IPS-NIHi11 (cell line): ENCODE measurements around the gene DRGX.

Source experiments
- DNase-seq: peaks from one replicate; pipeline ENCODE4 v3.0.0; 2012; ENCODE audit warnings: mixed read lengths, low spot score

Gene DRGX

GRCh38 chr10:49382226-49382625 is 13.7 kb downstream of the DRGX start:
- DNase-seq, result no peak

DNA sequence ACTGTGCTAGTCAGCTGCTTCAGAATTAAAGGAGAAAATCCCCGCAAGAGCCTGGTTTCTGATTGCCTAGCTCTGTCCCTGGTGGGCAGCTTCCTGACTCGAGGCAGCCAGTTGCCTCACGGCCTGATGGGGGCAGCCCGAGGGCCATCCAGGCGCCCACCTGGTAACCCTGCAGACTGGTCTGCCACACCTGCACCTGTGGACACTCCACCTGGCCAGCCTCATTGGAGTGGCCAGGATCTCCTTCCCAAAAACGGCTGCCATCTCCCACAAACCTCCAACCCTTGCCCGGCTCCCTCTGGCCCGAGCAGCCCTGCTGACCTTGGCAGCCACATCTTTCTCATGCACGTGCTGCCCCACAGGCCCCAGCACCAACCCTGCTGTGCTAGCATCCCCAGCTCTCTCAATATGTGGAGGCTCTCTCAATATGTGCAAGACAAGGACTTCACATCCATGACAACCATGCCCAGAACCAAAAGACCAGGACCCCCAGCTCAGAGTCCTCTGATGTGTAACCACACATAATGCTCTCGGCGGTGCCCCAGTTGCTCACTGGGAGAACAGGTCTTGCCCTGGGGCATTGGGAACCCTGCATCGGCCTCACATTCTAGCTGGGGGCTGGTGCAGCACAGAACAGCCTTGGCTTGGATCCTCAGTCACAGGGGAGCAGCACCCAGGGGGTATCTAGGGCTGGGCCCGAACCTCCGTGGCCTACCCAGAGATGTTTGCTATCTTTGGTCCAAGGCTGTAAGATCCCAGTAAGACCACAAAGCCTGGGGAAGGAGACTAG is 14.6 kb downstream of the DRGX start:
- DNase-seq, result no peak

DNA sequence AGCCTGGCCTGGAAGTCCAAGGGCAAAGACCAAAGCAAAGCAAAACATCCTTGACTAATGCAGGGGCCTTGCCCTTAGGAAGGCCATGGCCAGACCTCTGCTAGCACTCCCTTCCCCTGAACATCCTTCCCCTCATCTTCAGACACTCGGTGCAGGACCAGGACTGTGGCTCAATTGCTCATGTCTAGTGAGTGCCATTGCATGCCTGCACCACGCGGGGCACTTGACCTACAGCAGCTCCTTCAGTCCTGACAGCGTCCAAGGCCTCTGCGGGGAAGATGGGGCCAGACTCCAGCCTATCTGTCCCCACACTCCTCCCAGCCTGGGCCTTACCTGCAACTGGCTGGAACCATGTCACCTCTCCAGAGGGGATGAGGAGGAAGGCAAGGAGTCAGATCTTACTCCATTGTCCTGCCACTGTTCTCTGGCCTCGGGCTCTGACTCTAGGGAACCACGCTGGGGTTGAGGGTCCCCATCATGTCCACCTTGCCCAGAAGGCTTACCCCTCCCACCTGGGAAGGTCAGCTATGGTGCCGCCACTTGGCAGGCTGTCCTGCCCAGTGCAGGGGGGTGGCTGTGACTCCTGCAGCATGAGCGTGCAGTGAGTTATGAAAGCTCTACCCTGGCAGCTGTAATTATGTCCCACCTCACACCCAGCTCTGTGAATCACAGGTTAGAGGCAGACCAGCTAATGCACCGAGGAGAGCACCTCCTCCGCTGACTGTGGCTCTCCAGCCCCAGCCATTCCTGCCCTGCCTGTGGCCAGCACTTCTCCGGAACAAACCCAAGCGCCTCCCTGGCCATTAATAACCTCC is 16.1 kb downstream of the DRGX start:
- DNase-seq, result peak; percentile 78

GRCh38 chr10:49377256-49377655 is 18.6 kb downstream of the DRGX start:
- no peak for DNase-seq

DNA sequence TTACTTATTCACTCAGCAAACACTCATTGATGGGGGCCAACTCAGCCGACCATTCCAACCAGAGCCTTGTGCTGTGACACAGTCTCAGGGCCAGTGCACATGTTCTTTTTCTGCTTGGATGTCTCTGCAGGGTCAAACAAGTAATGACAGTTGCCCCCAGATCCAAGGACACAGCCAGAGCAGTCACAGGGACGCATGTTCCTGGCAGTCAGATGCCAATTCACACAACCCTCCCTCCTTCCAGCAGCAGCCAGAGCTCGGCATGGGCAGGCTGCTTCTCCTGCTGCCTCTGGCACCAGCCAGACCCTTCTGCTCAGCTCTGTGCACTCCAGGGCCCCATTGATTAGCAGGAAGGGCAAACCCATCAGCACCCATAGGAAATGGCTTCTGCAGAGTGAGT is 20.3 kb downstream of the DRGX start:
- DNase-seq, result no peak

DNA sequence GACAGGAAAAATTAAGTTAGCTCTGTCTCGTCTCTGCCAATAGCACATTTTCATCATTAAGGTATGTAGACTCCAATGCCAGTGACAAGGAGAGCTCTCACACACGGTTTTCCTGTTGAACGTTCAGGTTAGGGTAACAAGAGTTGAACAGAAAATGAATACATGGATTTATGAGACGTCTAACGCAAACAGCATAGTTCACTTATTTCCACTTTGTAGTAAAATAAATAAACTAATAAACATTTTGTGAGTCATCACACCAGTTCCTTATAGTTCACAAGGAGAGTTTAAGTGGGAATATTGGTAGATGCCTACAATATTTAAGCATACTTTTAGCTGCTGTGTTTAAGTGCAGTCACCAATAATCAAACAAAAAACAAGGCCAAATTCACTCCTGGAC is 21.1 kb downstream of the DRGX start:
- no peak for DNase-seq

GRCh38 chr10:49373361-49373760 is 22.5 kb downstream of the DRGX start:
- DNase-seq, result no peak

DNA sequence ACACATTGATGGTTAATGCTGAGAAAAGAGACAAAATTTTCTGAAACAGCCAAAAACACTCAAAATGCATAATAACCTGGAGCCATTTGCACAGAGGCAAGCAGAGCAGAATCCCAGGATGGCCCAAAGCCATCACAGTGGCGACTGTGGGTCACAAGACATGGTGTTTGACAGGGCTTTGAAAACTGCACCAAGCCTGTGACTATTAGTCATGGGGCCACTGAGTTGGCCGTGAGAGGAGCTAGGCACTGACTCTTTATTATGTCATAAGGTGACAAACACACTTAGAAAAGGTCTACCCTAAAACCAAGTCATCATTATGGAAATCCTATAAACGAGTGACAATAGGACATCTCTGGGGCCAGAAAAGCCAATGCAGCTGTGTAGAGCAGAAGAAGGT is 23.9 kb downstream of the DRGX start:
- DNase-seq, result no peak

DNA sequence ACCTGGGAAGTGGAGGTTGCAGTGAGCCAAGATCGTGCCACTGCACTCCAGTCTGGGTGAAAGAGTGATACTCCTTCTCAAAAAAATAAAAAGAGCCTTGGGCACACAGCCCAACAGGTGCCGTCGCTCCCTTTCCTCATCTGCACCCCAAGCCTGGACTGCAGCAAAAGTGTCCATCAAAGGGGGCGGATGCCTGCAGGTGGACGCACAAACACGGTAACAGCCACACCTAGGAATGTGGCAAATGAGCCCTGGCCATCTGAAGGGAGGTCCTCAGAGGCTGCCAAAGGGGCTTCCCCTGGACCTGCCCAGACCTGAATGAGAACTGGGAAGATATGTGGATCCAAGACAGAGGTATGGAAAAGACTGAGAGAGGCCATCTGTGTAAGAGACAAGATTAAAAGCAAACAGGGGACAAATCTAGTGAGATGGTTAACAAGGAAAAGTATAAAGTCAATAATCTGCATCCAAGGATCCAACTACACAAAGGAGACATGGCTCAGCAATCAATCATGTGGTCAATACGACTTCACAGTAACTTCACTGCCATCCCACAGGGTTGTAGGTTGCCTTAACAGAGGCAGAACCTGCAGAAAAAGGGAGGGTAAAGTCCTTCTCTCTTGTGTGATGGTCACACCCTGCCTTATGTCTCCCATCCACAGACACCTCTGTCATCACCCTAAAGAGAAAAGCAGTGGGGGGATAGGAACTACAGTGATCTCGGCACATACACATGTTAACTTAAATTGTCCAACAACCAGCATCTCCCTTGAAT is 25.4 kb downstream of the DRGX start:
- no peak for DNase-seq

DNA sequence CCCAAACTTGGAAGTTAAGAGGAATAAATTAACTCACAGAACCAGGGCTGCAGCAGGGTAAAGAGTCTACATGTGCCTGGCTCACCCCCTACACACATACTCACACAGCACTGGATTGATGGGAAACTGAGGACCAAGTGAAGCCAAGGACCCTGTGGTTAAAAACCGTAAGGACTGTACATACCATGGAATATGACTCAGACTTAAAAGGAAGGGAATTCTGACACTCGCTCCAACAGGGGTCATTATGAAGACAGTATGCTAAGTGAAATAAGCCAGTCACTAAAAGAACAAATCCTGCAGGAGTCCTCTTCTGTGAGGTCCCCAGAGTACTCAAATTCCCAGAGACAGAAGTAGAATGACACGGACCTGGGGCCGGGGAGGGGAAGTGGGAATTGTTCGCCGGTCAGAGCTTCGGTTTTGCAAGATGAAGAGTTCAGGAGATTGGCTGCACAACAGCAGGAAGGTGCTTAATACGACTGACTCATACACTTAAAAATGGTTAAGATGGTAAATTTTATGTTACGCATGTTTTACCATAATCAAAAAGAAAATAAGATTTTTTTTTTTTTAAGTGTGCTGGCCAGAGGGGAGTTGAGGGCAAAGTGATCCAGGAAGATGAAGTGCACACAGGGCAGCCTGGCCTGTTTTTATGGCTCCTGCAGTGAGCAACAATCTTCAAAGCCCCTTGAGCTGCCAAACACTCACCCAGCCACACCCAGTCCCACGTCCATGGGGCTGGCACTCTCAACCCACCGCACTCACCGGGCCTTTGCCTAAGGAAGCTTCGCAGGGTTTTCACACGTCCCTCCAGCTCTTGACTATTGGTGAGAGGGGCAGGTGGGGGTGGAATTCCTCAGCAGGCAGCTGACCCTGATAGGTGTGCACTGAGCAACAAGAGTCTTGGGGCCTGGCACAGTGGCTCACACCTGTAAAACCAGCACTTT is 26.4 kb downstream of the DRGX start:
- DNase-seq, result no peak

GRCh38 chr10:49368256-49368655 is 27.6 kb downstream of the DRGX start:
- DNase-seq, result no peak

- DNase-seq, result peak; percentile 71
Observed at GRCh38 chr10:49367600-49367999, 28.3 kb downstream of the DRGX start.

DNA sequence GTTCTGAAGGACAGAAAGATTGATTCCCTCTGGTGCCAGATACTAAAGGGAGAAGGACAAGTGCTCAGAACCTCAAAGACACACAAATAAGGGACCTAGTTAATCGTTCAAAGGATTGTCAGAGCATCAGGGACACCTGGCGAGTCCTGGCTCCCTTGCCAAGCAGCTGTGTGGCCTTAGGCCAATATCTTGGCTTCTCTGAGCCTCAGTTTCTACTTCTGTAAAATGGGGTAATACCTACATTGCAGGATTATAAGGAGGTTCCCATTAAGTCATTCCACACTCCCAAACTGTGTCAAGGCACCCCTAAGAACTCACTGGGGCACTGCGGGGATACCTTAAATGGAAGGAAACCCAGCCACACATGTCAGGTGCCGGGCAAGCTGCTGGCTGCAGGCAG is 29.4 kb downstream of the DRGX start:
- DNase-seq, result no peak

GRCh38 chr10:49365675-49366415 is 30.0 kb downstream of the DRGX start:
- no peak for DNase-seq

DNA sequence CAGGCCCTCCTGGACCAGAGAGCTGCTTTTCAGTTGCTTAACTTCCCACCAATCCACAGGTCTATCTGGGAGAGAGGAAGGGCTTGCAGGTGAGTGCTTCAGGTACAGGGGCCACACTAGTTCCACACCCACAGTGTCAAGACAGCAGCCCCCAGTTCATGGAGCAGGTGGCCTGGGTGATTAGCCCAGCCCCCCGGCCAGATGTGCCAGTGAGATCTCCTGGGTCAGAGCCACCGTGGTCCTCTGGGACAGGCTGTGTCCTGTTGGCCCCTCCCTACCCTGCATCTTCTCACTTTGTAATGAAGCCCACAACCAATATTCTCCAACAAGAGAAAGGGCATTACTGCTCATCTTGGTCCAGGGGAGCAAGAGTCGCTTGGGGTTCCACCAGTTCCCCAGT is 30.6 kb downstream of the DRGX start:
- DNase-seq, result no peak

DNA sequence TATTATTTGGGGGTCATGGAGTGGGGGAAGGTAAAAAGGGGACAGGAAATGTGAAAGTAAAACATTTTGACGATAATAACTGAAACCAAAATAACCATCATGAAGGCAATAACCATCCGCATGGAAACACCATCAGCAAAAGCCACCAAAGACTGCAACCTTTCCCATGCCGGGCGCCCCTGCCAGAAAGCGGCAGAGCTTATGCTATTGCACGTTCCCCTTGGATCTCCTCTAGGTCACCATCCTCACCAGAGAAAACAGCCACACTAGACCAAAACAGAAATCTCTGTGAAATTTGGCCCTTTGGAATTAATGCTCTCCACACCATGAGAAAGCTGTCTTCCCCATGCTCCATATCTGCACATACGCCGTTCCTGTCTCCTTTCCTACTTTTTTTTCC is 31.1 kb downstream of the DRGX start:
- DNase-seq, result no peak

GRCh38 chr10:49364051-49364450 is 31.8 kb downstream of the DRGX start:
- DNase-seq, result no peak

GRCh38 chr10:49363309-49364031 is 32.4 kb downstream of the DRGX start:
- DNase-seq, result no peak

- DNase-seq, result no peak
Observed at GRCh38 chr10:49362596-49363260, 33.2 kb downstream of the DRGX start.
